K562 (cell line): ENCODE measurements around the gene VSX2. TPM values are rescaled to one million over a fixed set of nuclear protein-coding genes. Genes with fewer than 3 reads are reported as not detected.

Experiments used
- ATAC-seq: fragments of 200-7000 bp; cut with Tn5 transposase; 3 replicates; pipeline ENCODE4 v1.9.1; 2020; ENCODE audit warnings: moderate library complexity
- BruUV-seq: library from RNA; stranded (reverse); fragments of 400-500 nt; replicated peaks from 2 replicates; lab custom pipeline; 2021; lab: Mats Ljungman, UMichigan
- CTCF ChIA-PET: fragments of 300-600 bp; formaldehyde crosslinking; extraction: SDS; loops from one replicate; lab custom pipeline; 2021; ENCODE audit warnings: low intra/inter-chr PET ratio; lab: Yijun Ruan, JAX
- POLR2A ChIA-PET: fragments of 300-600, 350-650 bp; sonication (Branson Sonifier 250); formaldehyde crosslinking; extraction: SDS; loops from one replicate; lab custom pipeline; 2021; ENCODE audit warnings: antibody characterized with exemption, inconsistent platforms; lab: Yijun Ruan, JAX
- DNase-seq, 4 experiments: peaks; one replicate each; pipeline versions ENCODE4 v3.0.0 to v3.0.0-alpha.2; 2011 to 2018; ENCODE audit warnings: low spot score in 3 of 4, mixed read lengths in 3 of 4; ENCODE audit errors: extremely low read depth in 1 of 4
- FAIRE-seq: peaks from 2 replicates; lab custom pipeline; 2011; peaks lifted over from hg19 to GRCh38; lab: Jason Lieb, UNC
- H2AFZ ChIP-seq: 2 replicates; pipeline ENCODE4 v1.6.0; 2011; ENCODE audit warnings: low read depth, low read length, control low read depth, inconsistent platforms
- H3K27ac ChIP-seq: fragments of 200-600 bp; 3 replicates; pipeline ENCODE4 v1.8.0; 2011; ENCODE audit warnings: low read depth, mild to moderate bottlenecking, control low read depth, inconsistent platforms, low read length, moderate library complexity, mixed read lengths; ENCODE audit errors: extremely low read depth
- H3K27me3 ChIP-seq, 2 experiments: fragments of 300-600 bp in 1 of 2; 2 replicates in 1 of 2; 3 replicates in 1 of 2; pipeline versions ENCODE4 v1.6.0 to v1.8.0; 2011; ENCODE audit warnings: inconsistent platforms in 2 of 2, low read length in 2 of 2, mild to moderate bottlenecking in 1 of 2, mixed read lengths in 1 of 2, moderate library complexity in 1 of 2; ENCODE audit not compliant: control insufficient read depth in 2 of 2, insufficient read depth in 2 of 2
- H3K36me3 ChIP-seq: fragments of 300-600 bp; 3 replicates; pipeline ENCODE4 v1.8.0; 2011; ENCODE audit warnings: mild to moderate bottlenecking, low read length, inconsistent platforms; ENCODE audit not compliant: control insufficient read depth, insufficient read depth
- H3K4me1 ChIP-seq, 2 experiments: fragments of 200-600 bp in 1 of 2; replicated peaks in 1 of 2; 2 replicates in 1 of 2; 3 replicates in 1 of 2; pipeline versions ENCODE4 v1.5.1 to v1.8.0; 2011; ENCODE audit warnings: inconsistent platforms in 2 of 2, low read length in 2 of 2, mild to moderate bottlenecking in 1 of 2, mixed read lengths in 1 of 2, moderate library complexity in 1 of 2; ENCODE audit not compliant: control insufficient read depth in 2 of 2, insufficient read depth in 2 of 2
- H3K4me2 ChIP-seq: 2 replicates; pipeline ENCODE4 v1.6.1; 2011; ENCODE audit warnings: low read length, control low read depth, inconsistent platforms, mixed read lengths; ENCODE audit not compliant: insufficient read depth
- H3K4me3 ChIP-seq: fragments of 200-600 bp; sonication (generic), shearing (Covaris generic); 2 replicates; pipeline ENCODE4 v1.5.1; 2016; ENCODE audit warnings: control low read depth, inconsistent platforms
- H3K79me2 ChIP-seq: fragments of 200-600 bp; 3 replicates; pipeline ENCODE4 v1.8.0; 2011; ENCODE audit warnings: low read length, inconsistent platforms; ENCODE audit not compliant: control insufficient read depth, insufficient read depth
- H3K9ac ChIP-seq, 2 experiments: 2 replicates each; pipeline versions ENCODE4 v1.6.0 to v1.6.1; 2011; ENCODE audit warnings: low read depth in 2 of 2, low read length in 2 of 2, control low read depth in 1 of 2, inconsistent platforms in 1 of 2, mild to moderate bottlenecking in 1 of 2, mixed read lengths in 1 of 2; ENCODE audit not compliant: insufficient read depth in 1 of 2
- H3K9me1 ChIP-seq: one replicate; pipeline ENCODE4 v1.6.0; 2011; ENCODE audit warnings: inconsistent platforms, mild to moderate bottlenecking, low read length, moderate library complexity; ENCODE audit not compliant: control insufficient read depth, insufficient read depth
- H3K9me3 ChIP-seq: replicated peaks from 2 replicates; pipeline ENCODE4 v1.5.1; 2011; ENCODE audit warnings: low read depth, low read length, inconsistent platforms; ENCODE audit not compliant: control insufficient read depth, insufficient read depth
- H4K20me1 ChIP-seq: replicated peaks from 2 replicates; pipeline ENCODE4 v1.6.1; 2011; ENCODE audit warnings: low read length, inconsistent platforms, mixed read lengths; ENCODE audit not compliant: control insufficient read depth, insufficient read depth
- AFF1 ChIP-seq, 2 experiments: fragments of 450-650 bp; IDR thresholded peaks; 2 replicates each; pipeline ENCODE4 v1.6.1; 2018; ENCODE audit warnings: mild to moderate bottlenecking in 2 of 2, low read depth in 1 of 2; ENCODE audit not compliant: partially characterized antibody in 2 of 2
- CBX2 ChIP-seq: fragments of 200-600 bp; sonication (generic); IDR thresholded peaks from one replicate; pipeline ENCODE4 v1.6.1; 2012; ENCODE audit warnings: mild to moderate bottlenecking, low read length, inconsistent platforms; ENCODE audit not compliant: insufficient read depth, poor library complexity, severe bottlenecking
- WGBS: fragments of 100-300 bp; shearing (Covaris generic); methylation state at CpG from one replicate; pipeline ENCODE4 v1.1.6; 2016; ENCODE audit warnings: low coverage, mixed read lengths; ENCODE audit not compliant: insufficient coverage; ENCODE audit errors: missing lambda C conversion rate; 5-methylcytosine and 5-hydroxymethylcytosine counted together
- in situ Hi-C: fragments of 300-500 bp; cut with MboI; formaldehyde crosslinking; loops from 4 replicates; pipeline ENCODE4 v1.15.0; 2018; ENCODE audit warnings: inconsistent platforms, mixed read lengths
- intact Hi-C: fragments of 100-400 bp; cut with micrococcal nuclease; formaldehyde crosslinking; loops from 2 replicates; pipeline ENCODE4 v1.14.2; 2022
- polyA plus RNA-seq, 8 experiments: library from polyadenylated mRNA; depleted of rRNA in 4 of 8; stranded (reverse) in 5 of 8; unstranded in 3 of 8; fragments of >200 nt; fragmentation: Nextera tagmentation in 2 of 8; fragmentation: Illumina TruSeq in 1 of 8; extraction: Ambion mirVana in 2 of 8; extraction: Trizol in 1 of 8; gene quantifications; 2 replicates each; pipeline versions ENCODE4 v1.2.1 to v1.2.3, GENCODE V29; 2011 to 2014; ENCODE audit warnings: inconsistent platforms in 1 of 8, missing spikeins in 1 of 8
- total RNA-seq, 7 experiments: library from RNA; depleted of rRNA in 6 of 7; stranded (reverse); fragments of >200 nt in 6 of 7; fragmentation: Illumina TruSeq in 2 of 7; extraction: Trizol in 2 of 7; gene quantifications; 2 replicates each; pipeline versions ENCODE4 v1.2.1 to v1.2.3, GENCODE V29; 2011 to 2021; ENCODE audit warnings: low replicate concordance in 1 of 7

VSX2 gene
- total and polyA plus RNA-seq, 9 of the 15 experiments (the other 6 are each of a cell fraction or from before 2014, with no cell fraction given): 0.04 TPM; not detected in 8

- Histone ChIP-seq H3K36me3 (no peaks in the 10 kb centered on the region), H3K27ac (no peak overlapping the region), H3K27me3 (peaks cover 27 to 71% of the 10 kb centered on the region in 2 experiments), H3K9me3 (no peaks in the 10 kb centered on the region), H3K4me1 (peaks cover 0 to 14% of the 10 kb centered on the region in 2 experiments; a peak in 2 of 5 replicates), H3K79me2 (no peaks in the 10 kb centered on the region), H3K4me2 (no peak overlapping the region), H2AFZ (no peak overlapping the region), H4K20me1 (no peaks in the 10 kb centered on the region), H3K9me1 (no peaks in the 10 kb centered on the region), H3K4me3 (no peak overlapping the region), H3K9ac (no peak overlapping the region)
- in situ Hi-C loops: loop anchor here (5.0 kb wide), 1 partner anchor 125 kb away; no protein-coding TSS in a partner anchor
- ChIA-PET CTCF (no interaction called here), POLR2A (no interaction called here)
- 5% methylated on average over 4 of the region's 4 CpGs for WGBS
- intact Hi-C loops: no loop called here
- peak; percentile 22 for TF ChIP-seq CBX2
- no peak for TF ChIP-seq AFF1 (IDR thresholded peaks at IDR 0.05; ENCODE audit: low read depth in 1 of 2, partially characterized antibody in 2 of 2)
- ATAC-seq (no peak), FAIRE-seq (no peak), DNase-seq (no peak)
- BruUV-seq: no TSS peak
Measured at GRCh38 chr14:74242780-74243042, 3.5 kb downstream of the VSX2 start.
